B cell (primary cell): Measurements from ENCODE around the gene RAI2.

Source experiments
- CTCF ChIP-seq: fragments of 200-600 bp; IDR thresholded peaks from one replicate; pipeline ENCODE4 v1.8.0; 2022; ENCODE audit warnings: antibody characterized with exemption, mild to moderate bottlenecking
- EZH2 ChIP-seq: IDR thresholded peaks from 2 replicates; pipeline ENCODE4 v1.6.1; 2012; ENCODE audit warnings: borderline replicate concordance, low read depth, mild to moderate bottlenecking, moderate library complexity, low read length; ENCODE audit not compliant: insufficient read depth, poor library complexity, severe bottlenecking

GRCh38 chrX:17809984-17810383, 51.1 kb downstream of the RAI2 start:
- TF ChIP-seq CTCF: no peak
- no peak for TF ChIP-seq EZH2
